ENCODE results near the gene NHERF2. TPM values are rescaled to one million over a fixed set of nuclear protein-coding genes. Genes with fewer than 3 reads are reported as not detected.

NHERF2 gene
- total and polyA plus RNA-seq, 9 of the 15 experiments (the other 6 are each of a cell fraction or from before 2014, with no cell fraction given) = 0.15 to 42.0 (median 12.5) TPM

- TF ChIP-seq PRDM10 (IDR thresholded peaks at IDR 0.05; ENCODE audit: partially characterized antibody) (no peak), VEZF1 (CRISPR knock-in tag; IDR thresholded peaks at IDR 0.05) (peak; percentile 59), ZNF592 (IDR thresholded peaks at IDR 0.05) (peak; percentile 87), ZNF395 (CRISPR knock-in tag; IDR thresholded peaks at IDR 0.05) (0 out of 2 replicates have a peak, but pooled peaks have one; percentile 12), ZNF764 (CRISPR knock-in tag; IDR thresholded peaks at IDR 0.05; ENCODE audit: low read depth) (no peak), ZNF589 (CRISPR knock-in tag; IDR thresholded peaks at IDR 0.05; ENCODE audit: low read depth) (0 out of 2 replicates have a peak, but pooled peaks have one; percentile 42), HNRNPLL (IDR thresholded peaks at IDR 0.05; ENCODE audit: low read depth, low read length, poor library complexity, severe bottlenecking) (peak; percentile 30), L3MBTL2 (IDR thresholded peaks at IDR 0.05) (peak; percentile 100), CREB1 (IDR thresholded peaks at IDR 0.05) (no peak; the same call in 1 of the 2 replicates), CREB1 (CRISPR knock-in tag; IDR thresholded peaks at IDR 0.05) (peak; percentile 35), ZNF551 (CRISPR knock-in tag; IDR thresholded peaks at IDR 0.05) (no peak), RBFOX2 (IDR thresholded peaks at IDR 0.05; ENCODE audit: low read depth, low read length) (peak; percentile 81)
Measured at GRCh38 chr16:1991948-1992703, 34.6 kb upstream of the NHERF2 start (continued).

Data from K562 (cell line).